GM18505 (cell line): ENCODE measurements around the gene RAB37.

Source experiments
- ATAC-seq: cut with Tn5 transposase; IDR thresholded peaks from one replicate; pipeline ENCODE4 v1.9.1; 2021; ENCODE audit not compliant: unreplicated experiment
- POLR2A ChIP-seq: IDR thresholded peaks from 4 replicates; pipeline ENCODE4 v1.6.1; 2011; ENCODE audit warnings: borderline replicate concordance; ENCODE audit not compliant: insufficient read depth, insufficient read length; ENCODE audit errors: extremely low read depth

Gene RAB37

DNA sequence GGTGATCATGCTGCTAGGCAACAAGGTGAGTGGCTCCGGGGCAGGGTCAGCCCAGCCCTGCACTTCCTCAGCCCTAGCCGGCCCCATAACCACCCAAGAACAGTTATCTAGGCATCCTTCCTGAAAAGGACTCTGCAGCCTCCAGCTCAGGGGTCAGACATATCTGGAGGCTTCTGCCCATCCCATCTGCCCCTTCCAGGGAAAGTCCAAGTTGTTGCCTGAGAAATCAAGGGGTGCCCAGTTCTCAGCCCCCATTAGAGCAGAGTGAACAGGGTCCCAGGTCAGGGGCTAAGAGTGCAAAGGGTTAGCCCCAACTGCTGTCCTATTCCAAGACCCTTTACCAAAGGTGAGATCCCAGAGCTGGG lies 7.3 kb downstream of the RAB37 start:
- no peak for ATAC-seq
- no peak for TF ChIP-seq POLR2A

DNA sequence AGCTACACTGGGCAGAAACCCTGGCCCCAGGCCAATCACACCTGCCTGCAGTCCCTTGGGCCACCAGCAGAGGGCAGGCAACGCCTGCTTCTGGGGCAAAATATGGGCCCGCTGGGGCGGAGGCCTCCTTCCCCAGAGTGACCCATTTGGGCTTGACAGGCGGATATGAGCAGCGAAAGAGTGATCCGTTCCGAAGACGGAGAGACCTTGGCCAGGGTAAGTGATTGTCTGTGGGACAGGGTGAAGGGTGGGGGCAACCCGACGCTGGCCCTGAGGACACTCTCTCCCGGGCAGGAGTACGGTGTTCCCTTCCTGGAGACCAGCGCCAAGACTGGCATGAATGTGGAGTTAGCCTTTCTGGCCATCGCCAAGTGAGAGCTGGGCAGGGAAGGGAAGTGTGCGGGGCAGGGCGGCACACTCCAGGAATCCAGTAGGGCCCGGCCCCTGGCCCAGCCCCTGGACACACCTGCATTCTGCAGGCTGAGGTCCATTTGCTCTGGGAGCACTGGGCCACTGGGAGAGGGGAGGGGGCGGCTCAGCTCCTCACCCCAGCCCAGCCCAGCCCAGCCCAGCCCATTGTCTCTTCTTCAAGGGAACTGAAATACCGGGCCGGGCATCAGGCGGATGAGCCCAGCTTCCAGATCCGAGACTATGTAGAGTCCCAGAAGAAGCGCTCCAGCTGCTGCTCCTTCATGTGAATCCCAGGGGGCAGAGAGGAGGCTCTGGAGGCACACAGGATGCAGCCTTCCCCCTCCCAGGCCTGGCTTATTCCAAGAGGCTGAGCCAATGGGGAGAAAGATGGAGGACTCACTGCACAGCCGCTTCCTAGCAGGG lies 7.9 kb downstream of the RAB37 start:
- ATAC-seq: no peak

GRCh38 chr17:74745548-74746177 lies 8.6 kb downstream of the RAB37 start:
- no peak for ATAC-seq
- TF ChIP-seq POLR2A: no peak

More for the DNA sequence above, 7.9 kb downstream of the RAB37 start:
- TF ChIP-seq POLR2A: no peak

DNA sequence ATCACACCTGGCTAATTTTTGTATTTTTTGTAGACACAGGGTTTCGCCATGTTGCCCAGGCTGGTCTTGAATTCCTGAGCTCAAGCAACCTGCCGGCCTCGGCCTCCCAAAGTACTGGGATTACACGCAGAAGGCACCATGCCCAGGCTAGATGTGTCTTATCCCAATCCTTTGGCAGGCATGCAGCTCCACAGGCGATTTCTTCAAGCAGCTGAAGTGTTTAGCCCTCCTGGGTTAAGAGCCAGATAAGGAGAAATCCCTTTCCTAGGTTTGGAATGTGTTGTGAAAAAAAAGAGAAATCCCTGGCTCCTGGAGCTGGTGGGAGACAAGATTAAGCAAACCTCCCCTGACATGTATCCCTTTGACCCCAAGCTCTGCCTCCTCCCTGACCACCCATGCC lies 9.3 kb downstream of the RAB37 start:
- no peak for ATAC-seq

DNA sequence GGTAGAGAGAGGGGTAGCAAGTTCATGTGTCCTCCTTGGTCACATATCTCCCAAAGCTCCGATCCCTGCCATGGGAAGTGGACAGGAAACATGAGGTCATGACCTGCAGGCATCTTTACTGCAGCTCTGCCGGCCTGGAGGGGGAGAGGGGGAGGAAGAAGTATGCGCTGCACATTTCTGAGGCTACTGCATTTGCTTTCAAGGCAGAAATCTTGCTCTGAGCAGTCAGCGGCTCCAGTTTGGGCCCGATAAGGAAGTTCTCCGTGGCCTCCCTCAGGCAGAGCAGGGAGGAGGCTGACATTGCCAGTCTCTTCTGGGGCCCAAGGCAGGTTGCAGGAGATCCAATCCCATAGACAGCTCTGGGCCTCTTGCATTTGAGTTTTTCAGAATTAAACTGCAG lies 9.9 kb downstream of the RAB37 start:
- TF ChIP-seq POLR2A: no peak
- no peak for ATAC-seq

More for the DNA sequence above, 9.3 kb downstream of the RAB37 start:
- TF ChIP-seq POLR2A: no peak

DNA sequence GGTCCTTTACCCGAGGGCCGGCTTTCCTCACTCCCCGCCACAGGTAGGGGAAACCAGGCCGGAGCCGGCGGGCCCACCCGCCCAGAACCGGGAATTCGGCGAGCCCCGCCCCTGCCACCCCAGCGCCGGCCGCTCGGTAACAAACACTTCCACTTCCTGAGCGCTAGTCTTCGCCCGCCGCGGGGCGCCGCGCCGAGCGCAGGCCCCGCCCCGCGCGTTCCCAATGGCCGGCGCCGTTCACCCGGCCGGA lies 11.1 kb downstream of the RAB37 start:
- TF ChIP-seq POLR2A: no peak
- no peak for ATAC-seq

DNA sequence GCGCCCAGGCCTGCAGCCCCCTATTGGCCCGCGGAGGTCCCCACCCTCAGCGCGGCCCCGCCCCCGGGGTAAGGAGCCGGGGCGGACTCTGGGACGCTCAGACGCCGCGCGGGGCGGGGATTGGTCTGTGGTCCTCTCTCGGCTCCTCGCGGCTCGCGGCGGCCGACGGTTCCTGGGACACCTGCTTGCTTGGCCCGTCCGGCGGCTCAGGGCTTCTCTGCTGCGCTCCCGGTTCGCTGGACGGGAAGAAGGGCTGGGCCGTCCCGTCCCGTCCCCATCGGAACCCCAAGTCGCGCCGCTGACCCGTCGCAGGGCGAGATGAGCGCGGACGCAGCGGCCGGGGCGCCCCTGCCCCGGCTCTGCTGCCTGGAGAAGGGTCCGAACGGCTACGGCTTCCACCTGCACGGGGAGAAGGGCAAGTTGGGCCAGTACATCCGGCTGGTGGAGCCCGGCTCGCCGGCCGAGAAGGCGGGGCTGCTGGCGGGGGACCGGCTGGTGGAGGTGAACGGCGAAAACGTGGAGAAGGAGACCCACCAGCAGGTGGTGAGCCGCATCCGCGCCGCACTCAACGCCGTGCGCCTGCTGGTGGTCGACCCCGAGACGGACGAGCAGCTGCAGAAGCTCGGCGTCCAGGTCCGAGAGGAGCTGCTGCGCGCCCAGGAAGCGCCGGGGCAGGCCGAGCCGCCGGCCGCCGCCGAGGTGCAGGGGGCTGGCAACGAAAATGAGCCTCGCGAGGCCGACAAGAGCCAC lies 11.6 kb downstream of the RAB37 start, which contains the start of gene NHERF1:
NHERF1 (plus strand) TSS at position 100 of the 750 bp plus-strand sequence; CDS start at position 319, 219 bp downstream.
- peak; percentile 80 for ATAC-seq
- peak; percentile 98 for TF ChIP-seq POLR2A

- peak; percentile 7 for ATAC-seq
- TF ChIP-seq POLR2A: no peak
Measured at GRCh38 chr17:74749279-74750038, 12.4 kb downstream of the RAB37 start.

DNA sequence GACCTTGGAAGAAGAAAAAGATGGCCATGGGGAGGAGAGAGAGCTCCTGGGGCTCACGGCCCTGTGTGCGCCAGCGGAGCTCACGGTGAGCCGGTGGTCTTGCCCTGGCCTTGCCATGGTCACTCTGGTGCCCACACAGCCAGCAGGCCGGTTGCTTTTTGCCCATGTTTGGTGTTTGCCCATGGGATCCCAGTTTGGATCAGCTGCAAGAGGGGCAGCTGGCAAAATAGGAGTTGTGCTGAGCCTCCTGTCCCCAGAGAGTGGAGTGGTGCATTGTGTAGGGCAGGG lies 12.9 kb downstream of the RAB37 start:
- ATAC-seq: no peak
- no peak for TF ChIP-seq POLR2A

DNA sequence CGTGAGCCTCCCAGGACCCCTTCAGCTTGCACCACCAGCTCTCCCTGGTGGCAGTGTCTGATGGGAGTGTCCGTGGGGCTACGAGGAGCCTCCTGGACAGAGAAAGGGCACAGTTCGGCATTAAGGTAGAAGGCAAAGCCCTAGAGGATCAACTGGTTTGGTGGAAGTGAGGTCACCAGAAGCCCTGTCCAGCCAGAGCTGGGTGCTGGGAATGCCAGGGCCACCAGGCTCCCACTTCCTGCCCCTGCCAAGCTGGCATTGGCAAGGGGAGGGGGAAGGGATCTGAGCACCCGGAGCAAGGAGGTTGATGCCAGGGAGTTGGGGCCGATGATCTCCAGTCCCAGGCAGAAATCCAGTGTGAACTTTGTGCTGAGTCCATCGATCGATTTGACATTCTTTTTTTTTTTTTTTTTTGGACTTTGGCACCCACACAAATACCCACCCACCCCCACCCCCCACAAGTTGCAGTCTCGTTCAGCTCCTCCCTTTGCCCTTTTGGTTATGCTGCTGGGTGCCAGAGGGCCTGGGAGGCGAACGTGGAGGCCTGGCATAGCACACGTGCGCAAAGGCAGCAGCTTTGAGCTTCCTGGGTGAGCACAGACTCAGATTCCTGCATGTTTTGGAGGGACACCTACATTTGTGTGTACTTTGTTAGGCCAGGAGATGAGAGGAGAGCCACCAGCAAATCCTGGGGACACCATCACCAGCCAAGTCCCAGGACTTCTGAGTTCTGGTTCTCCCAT lies 13.4 kb downstream of the RAB37 start:
- no peak for ATAC-seq
- no peak for TF ChIP-seq POLR2A

- no peak for ATAC-seq
- TF ChIP-seq POLR2A: no peak
Measured at GRCh38 chr17:74752415-74752814, 15.4 kb downstream of the RAB37 start.

DNA sequence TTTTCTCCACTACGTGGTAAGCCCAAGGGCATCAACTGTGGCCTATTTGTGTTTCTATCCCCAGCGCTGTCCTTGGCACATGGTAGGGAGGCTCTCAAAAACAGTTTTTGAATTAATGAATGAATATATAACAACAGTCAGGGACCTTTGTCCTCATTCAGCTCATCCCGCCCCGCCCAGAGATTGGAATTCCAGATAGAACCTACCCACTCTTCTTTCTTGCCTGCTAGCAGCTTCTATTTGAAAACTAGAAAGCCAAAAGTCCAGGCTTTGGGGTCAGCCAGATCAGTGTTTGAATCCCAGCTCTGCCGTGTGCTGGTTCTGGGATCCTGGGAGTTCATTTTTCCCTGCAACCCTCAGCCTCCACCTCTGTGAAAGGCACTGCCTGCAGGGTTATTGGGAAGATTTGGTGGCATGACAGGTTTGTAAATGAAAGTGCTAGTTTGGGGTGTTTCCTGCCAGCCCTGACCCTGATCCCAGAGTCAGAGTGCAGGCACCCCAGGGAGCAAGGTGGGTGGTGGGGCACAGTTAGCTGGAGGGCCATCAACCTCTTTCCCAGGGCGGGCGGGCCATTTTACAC lies 15.9 kb downstream of the RAB37 start:
- no peak for ATAC-seq

More for the DNA sequence above, 15.9 kb downstream of the RAB37 start:
- TF ChIP-seq POLR2A: no peak
